NCI-H1105 treated with DMSO at 0.1 percent for 48 hours (cell line): ENCODE data around the gene CAPN14.

Experiments used
- DNase-seq: peaks from one replicate; lab custom pipeline; 2025; lab: John Stamatoyannopoulos, UW

CAPN14 gene

GRCh38 chr2:31241625-31242270 lies 24.4 kb upstream of the CAPN14 start:
- no peak for DNase-seq

- DNase-seq: no peak
These were observed 23.4 kb upstream of the CAPN14 start for GRCh38 chr2:31240381-31241365.

- DNase-seq: no peak
These were observed 22.4 kb upstream of the CAPN14 start for GRCh38 chr2:31239593-31240177.

- DNase-seq: no peak
These were observed 21.7 kb upstream of the CAPN14 start for GRCh38 chr2:31238906-31239592.

- no peak for DNase-seq
These were observed 21.0 kb upstream of the CAPN14 start for GRCh38 chr2:31238126-31238905.

GRCh38 chr2:31237348-31238017 lies 20.2 kb upstream of the CAPN14 start:
- DNase-seq: no peak

- no peak for DNase-seq
These were observed 19.3 kb upstream of the CAPN14 start for GRCh38 chr2:31236433-31237205.

GRCh38 chr2:31235504-31235902 lies 18.2 kb upstream of the CAPN14 start:
- no peak for DNase-seq

GRCh38 chr2:31234683-31235503 lies 17.6 kb upstream of the CAPN14 start:
- DNase-seq: no peak

- peak; percentile 92 for DNase-seq
These were observed 16.7 kb upstream of the CAPN14 start, which contains the start of gene EHD3 for GRCh38 chr2:31233741-31234682. TSS of gene EHD3 (plus strand) at chr2:31234152. CDS start at chr2:31234622, 470 bp downstream.

GRCh38 chr2:31233231-31233630 lies 15.9 kb upstream of the CAPN14 start:
- peak; percentile 14 for DNase-seq

- DNase-seq: no peak
These were observed 15.3 kb upstream of the CAPN14 start for GRCh38 chr2:31232586-31232985.

- DNase-seq: no peak
These were observed 14.4 kb upstream of the CAPN14 start for GRCh38 chr2:31231571-31232302.

GRCh38 chr2:31230751-31231150 lies 13.4 kb upstream of the CAPN14 start:
- DNase-seq: no peak

- no peak for DNase-seq
These were observed 11.4 kb upstream of the CAPN14 start for GRCh38 chr2:31228717-31229116.

- peak; percentile 49 for DNase-seq
These were observed 10.4 kb upstream of the CAPN14 start for GRCh38 chr2:31227711-31228125.

- no peak for DNase-seq
These were observed 9.8 kb upstream of the CAPN14 start for GRCh38 chr2:31227110-31227509.
